HL-60 (cell line): ENCODE measurements around the gene CD300LG.

ENCODE experiments used
- DNase-seq, 2 experiments: peaks; one replicate each; pipeline ENCODE4 v3.0.0-alpha.2; 2010 to 2020; ENCODE audit warnings: low read depth in 1 of 2, low spot score in 1 of 2
- H3K27ac ChIP-seq: fragments of 250-450 bp; sonication (Bioruptor Pico); replicated peaks from 2 replicates; pipeline ENCODE4 v1.5.1; 2020; ENCODE audit warnings: mild to moderate bottlenecking, moderate library complexity
- H3K27me3 ChIP-seq: fragments of 250-450 bp; sonication (Bioruptor Pico); 2 replicates; pipeline ENCODE4 v1.5.1; 2021; ENCODE audit warnings: mild to moderate bottlenecking, moderate library complexity; ENCODE audit not compliant: insufficient read depth, poor library complexity, severe bottlenecking
- H3K4me3 ChIP-seq: replicated peaks from 2 replicates; pipeline ENCODE4 v1.5.1; 2011; ENCODE audit warnings: mild to moderate bottlenecking, control low read depth, low read length; ENCODE audit not compliant: insufficient read depth
- GABPA ChIP-seq: IDR thresholded peaks from 2 replicates; pipeline ENCODE4 v1.6.1; 2012; ENCODE audit warnings: low read depth
- POLR2AphosphoS5 ChIP-seq: IDR thresholded peaks from 2 replicates; pipeline ENCODE4 v1.6.1; 2012; ENCODE audit warnings: low read depth
- REST ChIP-seq: IDR thresholded peaks from 2 replicates; pipeline ENCODE4 v1.6.1; 2012; ENCODE audit warnings: low read depth; ENCODE audit not compliant: insufficient replicate concordance
- SPI1 ChIP-seq: IDR thresholded peaks from 2 replicates; pipeline ENCODE4 v1.6.1; 2012; ENCODE audit warnings: low read depth, mild to moderate bottlenecking, borderline replicate concordance
- TF ChIP-seq, protein P1 (sequence below): IDR thresholded peaks from one replicate; pipeline ENCODE4 v1.5.1; 2011; ENCODE audit warnings: low read length, control low read depth, inconsistent platforms; ENCODE audit not compliant: insufficient read depth

CD300LG gene

DNA sequence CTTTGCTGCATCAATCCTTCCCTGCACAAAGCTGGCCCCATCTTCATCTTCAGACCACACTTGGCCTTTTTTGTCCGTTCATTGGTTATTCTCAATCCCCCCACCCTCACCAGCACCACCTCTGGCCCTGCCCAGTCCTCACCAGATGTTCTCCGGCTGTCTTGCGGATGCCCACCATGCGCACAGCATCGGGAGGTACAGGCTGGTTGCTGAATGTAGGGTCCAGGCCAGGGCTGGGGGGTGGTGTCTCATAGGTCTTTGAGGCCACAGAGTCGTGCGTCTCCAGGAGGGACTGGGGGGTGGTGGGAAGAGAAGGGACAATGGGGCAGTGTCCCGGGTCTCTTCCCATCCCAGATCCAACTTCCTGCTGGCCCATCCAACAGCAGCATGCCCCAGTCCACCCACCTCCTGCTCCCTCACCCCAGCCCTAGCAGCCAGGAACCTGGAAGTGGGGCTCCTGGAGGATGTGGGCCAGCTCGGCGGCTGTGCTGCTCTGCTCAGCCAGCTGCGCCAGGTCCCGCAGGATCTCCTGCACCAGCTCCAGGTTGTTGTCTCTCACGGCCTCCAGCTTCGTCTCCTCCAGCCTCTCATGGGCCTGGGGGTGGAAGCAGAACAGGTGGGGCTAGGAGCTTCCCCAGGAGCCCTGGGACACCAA, 35.9 kb downstream of the CD300LG start:
- DNase-seq, result no peak
- H3K27me3 ChIP-seq, result no peaks in the 10 kb centered on the region
- H3K27ac ChIP-seq, result no peak overlapping the region
- no peak overlapping the region for H3K4me3 ChIP-seq
- TF ChIP-seq, protein P1, sequence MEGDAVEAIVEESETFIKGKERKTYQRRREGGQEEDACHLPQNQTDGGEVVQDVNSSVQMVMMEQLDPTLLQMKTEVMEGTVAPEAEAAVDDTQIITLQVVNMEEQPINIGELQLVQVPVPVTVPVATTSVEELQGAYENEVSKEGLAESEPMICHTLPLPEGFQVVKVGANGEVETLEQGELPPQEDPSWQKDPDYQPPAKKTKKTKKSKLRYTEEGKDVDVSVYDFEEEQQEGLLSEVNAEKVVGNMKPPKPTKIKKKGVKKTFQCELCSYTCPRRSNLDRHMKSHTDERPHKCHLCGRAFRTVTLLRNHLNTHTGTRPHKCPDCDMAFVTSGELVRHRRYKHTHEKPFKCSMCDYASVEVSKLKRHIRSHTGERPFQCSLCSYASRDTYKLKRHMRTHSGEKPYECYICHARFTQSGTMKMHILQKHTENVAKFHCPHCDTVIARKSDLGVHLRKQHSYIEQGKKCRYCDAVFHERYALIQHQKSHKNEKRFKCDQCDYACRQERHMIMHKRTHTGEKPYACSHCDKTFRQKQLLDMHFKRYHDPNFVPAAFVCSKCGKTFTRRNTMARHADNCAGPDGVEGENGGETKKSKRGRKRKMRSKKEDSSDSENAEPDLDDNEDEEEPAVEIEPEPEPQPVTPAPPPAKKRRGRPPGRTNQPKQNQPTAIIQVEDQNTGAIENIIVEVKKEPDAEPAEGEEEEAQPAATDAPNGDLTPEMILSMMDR, result no peak
- TF ChIP-seq POLR2AphosphoS5 (no peak), SPI1 (no peak), GABPA (no peak), REST (no peak)

GRCh38 chr17:43888548-43888947, 41.6 kb downstream of the CD300LG start:
- TF ChIP-seq SPI1 (no peak), POLR2AphosphoS5 (no peak), GABPA (no peak), REST (no peak)
- TF ChIP-seq, protein P1, result no peak
- H3K4me3 ChIP-seq, result no peak overlapping the region
- H3K27me3 ChIP-seq, result peaks cover 2% of the 10 kb centered on the region
- DNase-seq, result no peak
- no peak overlapping the region for H3K27ac ChIP-seq

- peaks cover 2% of the 10 kb centered on the region for H3K27me3 ChIP-seq
- H3K4me3 ChIP-seq, result no peak overlapping the region
- TF ChIP-seq GABPA, result no peak
- TF ChIP-seq, protein P1, result no peak
- TF ChIP-seq REST, result no peak
- no peak for TF ChIP-seq POLR2AphosphoS5
- no peak for TF ChIP-seq SPI1
- no peak overlapping the region for H3K27ac ChIP-seq
- no peak for DNase-seq
These were observed 43.3 kb downstream of the CD300LG start for GRCh38 chr17:43890240-43890639.
